Hematopoietic multipotent progenitor cell treated with erythropoietin and hydrocortisone succinate and interleukin-3 and kit ligand, for 17 days (in vitro differentiated cells): Measurements from ENCODE around the gene CACNA1G.

ENCODE experiments used
- DNase-seq: peaks from one replicate; pipeline ENCODE4 v3.0.0-alpha.2; 2015; ENCODE audit warnings: low spot score

CACNA1G gene

DNA sequence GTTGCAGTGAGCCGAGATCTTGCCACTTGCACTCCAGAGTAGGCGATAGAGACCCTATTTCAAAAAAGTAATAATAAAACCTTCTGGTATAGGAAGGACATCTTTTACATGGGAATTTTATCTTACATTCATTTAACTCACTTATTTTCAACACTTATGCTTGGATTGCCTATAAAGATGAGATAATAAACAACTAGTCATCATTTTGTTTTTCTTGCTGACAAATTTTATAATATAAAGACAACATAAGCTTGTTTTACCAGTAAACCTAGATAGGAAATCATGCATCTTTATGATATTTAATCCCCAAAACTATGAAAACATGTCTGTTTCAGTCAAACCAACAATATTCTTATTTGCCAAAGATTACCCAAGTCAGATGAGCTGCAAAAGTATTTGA, 91.1 kb downstream of the CACNA1G start:
- no peak for DNase-seq

DNA sequence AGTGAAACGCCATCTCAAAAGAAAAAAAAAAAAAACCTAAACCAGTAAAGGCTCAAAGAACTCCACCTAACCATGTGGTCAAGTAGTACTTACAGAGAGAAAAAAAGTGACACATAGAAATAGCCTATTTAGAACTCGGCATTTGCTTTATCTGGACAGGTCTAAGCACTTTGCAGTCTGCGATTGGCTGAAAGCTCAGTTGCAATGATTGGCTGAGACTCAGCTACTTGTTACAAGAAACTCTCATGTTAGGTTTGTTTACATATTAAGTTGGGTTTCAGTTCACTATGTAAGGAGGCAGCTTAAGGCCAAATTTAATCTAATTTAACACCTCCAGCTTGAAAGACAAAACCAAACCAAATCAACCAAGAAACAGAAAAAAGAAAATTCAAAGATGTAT, 93.2 kb downstream of the CACNA1G start:
- DNase-seq, result no peak

DNA sequence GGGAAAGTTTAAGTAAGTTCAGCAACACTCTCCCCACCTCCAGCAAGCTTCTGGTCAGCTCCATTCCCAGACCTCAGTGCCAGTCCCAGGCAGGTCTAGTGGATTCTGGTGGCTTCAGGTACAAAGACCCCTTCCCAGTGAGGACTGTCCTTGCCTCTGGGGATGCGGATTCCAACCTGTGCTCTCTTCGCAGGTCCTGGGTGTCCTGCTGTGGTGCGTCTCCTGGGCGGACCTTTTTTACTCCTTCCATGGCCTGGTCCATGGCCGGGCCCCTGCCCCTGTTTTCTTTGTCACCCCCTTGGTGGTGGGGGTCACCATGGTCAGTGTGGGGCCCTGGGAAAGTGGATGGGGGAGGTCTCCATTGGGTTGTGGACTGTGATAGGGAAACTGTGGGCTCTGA, 96.0 kb downstream of the CACNA1G start:
- no peak for DNase-seq

DNA sequence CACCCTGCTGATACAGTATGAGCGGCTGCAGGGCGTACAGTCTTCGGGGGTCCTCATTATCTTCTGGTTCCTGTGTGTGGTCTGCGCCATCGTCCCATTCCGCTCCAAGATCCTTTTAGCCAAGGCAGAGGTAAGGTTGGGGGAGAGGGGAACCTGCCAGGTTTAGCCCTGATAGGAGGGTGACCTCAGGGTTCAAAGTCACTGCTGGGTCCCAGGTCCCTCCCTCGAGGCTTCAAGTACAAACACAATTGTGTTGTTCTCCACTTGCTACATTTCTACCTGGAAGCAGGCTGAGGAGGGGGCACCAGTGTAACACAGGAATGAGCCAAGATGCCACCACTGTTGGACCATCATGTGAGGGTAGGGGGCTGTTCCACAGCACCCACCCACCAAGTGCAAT, 96.5 kb downstream of the CACNA1G start:
- DNase-seq, result no peak

DNA sequence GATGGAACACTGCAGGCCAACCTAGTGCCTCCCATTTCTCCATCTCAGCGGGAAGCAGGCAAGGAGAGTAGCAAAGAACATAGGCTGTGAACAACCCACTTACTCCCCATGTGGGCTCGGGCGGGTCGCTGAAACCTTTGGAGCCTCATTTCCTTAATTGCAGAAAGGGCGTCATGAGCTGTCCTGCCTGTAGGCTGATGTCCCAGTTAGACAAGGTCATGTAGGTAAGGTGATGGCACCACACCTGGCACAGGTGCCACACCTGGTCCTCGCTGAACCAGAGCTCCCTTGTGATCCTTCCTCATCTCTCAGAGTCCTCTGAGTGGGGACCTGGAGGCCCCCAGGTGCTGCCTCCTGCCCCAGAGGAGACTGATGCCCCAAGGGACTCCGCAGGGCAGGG, 97.1 kb downstream of the CACNA1G start:
- DNase-seq, result no peak

DNA sequence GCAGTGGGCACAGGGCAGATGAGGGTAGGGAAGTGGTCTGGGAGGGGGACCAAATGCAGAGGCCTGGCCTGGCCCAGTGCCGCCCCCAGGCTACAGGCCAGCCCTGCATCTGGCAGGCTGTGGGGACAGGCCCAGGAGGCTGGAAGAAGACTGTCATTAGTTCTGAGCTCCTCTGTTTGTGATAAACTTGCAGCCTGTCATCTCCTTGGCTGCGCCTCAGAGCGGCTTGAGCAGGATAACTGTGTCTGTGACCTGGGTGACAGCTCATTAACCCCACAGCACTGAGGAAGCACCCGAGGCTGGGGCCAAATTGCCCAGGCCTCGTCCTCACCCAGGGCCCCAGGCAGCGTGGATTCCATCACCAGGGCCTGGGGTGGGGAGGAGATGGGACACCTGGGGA, 98.1 kb downstream of the CACNA1G start:
- DNase-seq, result no peak

DNA sequence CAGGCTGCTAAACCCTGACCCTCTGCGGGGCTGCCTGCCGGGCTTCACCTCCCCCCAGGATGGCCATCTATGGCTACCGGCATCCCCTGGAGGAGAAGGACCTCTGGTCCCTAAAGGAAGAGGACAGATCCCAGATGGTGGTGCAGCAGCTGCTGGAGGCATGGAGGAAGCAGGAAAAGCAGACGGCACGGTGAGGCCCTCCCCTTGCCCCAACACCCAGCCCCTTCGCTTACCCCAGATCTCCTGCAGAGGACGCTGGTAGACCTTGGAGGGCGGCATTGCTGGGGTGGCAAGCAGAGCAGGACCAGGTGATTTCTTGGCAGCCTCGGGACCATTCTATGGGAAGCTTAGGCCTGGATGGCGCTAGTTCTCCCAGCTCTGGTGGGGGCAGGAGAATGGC, 98.7 kb downstream of the CACNA1G start:
- no peak for DNase-seq

DNA sequence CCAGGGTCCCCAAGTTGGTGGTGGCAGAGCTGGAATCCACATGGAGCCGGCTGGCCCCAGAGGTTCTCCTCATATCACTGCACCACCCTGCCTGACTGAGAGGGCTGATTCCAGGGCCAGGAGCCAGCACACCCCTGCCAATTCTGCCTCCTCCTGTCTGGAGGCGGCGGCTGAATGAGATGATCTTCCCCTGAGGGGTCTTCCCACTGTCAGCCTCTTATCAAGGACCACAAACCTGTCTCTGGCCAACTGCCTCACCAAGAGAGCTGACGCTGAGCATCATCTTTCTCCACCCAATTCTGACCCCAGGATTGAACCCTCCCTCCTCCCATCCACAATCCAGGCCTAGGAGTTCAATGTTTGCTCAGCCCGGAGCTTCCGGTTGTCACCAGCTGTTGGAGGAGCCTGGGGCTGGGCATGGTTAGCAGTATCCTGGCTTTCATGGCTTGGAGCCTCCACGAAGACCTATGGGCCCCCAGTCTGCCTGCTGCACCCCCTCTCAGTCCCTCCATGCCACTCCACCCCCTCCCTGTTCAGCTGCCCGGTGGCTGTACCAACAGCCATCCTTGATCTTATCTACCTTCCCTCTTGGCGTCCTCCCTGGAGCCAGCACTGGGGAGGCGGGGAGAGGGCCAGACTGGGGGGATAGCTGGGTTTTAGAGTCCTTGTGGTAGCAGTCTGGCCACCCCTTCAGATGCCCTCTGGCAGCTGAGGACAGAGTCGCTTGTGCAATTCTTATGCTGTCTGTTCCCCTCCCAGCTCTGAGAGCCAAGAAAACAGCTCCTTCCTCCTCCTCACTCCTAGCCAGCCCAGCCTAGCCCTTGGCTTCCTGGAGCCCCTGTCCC, 99.7 kb downstream of the CACNA1G start:
- DNase-seq, result no peak

DNA sequence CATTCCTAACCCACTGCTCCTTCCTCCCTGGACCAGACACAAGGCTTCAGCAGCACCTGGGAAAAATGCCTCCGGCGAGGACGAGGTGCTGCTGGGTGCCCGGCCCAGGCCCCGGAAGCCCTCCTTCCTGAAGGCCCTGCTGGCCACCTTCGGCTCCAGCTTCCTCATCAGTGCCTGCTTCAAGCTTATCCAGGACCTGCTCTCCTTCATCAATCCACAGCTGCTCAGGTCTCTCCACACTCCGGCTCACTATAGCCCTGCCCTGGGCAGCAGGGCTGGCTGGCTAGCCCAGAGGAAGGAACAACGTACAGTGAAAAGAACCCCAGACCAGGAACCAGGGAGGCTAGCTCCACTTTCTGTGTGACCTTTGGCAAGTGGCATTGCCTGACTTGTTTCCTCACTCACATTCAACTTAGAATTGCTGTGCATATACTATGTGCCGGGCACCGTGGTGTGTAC, 100.4 kb downstream of the CACNA1G start:
- DNase-seq, result no peak

DNA sequence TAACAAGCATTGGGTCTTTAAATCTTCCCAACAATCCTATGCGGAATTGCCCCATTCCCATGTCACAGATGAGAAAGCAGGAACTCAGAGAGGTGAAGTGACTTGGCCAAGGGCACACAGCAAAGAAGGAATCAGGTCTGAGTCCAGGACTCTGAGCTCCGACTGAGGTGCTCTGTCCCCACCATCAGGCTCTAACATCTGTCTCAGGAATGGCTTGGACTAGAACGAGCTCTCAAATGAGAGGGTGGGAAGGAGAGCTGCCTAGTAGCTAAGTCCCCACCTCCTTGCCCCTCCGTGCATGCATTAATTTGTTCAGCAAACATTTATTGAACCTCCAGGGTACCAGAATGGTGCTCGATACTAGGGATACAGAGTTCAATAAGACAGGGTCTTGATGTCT, 100.8 kb downstream of the CACNA1G start:
- DNase-seq, result no peak

DNA sequence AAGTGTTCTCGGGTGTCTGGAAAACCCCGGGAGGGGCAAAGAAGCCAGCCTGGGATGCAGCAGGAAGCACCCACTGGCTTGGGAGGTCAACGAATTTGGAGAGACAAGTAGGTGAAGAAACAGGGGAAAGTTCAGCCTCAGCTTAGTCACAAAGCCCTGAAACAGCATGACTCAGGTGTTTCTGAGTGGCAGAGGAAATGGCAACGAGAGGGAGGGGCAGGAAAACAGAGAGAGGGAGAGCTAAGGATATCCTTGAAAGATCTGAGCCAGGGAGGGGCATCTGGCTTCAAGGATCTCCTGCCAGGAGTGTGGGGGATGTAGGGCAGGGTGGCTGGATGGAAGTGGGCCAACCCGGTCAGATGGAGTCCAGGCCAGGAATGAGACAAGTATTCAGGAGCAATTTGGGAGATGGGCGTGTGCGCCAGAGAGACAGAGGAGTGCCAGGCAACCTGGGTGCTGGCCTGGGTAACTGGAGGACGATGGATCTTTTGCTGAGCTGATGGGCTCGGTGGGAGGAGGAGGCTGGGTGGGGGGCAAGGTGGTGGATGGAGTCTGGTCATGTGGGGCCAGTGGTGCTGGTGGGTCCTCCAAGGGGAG, 101.4 kb downstream of the CACNA1G start:
- peak; percentile 82 for DNase-seq

DNA sequence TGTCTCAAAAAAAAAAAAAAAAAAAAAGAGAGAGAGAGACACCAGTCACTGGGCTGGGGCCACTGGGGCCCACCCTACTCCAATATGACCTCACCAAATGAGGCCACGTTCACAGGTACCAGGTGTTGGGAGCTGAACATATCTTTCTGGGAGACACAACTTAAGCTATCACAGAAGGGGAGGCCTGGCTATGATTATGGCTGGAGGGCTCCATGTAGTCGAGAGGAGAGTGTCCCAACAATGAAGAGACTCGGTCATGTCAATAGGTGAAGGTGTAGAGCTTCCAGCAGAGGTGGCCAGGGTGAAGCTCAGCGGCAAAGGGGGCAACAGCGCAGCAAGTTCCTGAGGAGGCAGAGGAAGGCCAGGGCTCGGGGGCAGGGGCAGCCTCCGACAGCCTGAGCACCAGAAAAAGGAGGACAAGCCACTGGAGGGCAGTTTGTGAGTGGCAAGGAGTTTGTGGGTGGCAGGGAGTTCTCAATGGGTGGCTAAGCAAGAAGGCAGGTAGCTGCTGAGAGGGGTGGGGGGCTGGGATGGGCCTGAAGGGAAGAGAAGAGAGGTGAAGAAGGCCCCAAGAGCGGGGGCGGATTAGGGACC, 102.2 kb downstream of the CACNA1G start:
- DNase-seq, result no peak

DNA sequence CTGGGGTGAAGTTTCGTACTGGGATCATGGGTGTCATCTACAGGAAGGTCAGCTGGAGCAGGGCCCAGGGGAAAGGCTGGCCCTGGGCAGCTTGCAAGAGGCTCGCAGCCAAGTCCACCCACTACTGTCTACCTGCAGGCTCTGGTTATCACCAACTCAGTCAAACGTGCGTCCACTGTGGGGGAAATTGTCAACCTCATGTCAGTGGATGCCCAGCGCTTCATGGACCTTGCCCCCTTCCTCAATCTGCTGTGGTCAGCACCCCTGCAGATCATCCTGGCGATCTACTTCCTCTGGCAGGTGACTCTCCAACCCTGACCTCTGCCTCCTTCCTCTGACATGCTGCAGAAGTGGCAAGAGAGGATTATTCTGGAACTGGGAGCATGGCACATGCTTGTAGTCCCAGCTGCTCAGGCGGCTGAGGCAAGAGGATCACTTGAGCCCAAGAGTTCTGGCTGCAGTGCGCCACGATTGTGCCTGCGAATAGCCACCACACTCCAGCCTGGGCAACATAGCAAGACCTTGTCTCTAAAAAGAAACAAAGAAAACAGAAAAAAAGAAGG, 103.4 kb downstream of the CACNA1G start:
- no peak for DNase-seq

DNA sequence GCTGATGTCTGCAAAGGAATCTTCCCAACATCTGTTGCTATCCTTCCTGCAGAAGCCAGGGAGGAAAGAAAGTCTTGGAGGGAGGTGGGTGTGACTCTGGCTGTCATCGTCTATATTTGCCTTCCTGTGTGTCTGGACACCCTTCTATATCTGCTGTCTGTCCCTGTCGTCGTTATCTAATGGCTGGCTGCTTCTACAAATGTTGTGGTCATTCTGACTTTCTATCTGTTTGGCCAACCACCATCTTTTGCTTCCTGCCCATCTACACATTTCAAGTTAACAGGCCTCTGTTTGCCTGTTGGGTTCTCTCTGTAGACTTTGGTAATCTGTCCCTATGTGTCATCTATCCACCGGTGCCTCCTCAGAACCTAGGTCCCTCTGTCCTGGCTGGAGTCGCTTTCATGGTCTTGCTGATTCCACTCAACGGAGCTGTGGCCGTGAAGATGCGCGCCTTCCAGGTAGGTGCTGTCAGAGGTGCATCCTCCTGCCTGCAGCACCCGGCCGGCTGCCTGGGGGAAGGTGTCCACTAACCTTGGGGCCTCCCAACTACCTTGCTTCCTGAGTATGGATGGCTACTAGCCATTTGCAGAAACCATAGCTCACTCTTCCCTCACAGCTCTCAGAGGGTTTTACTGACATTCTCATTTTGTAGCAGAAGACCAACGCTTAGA, 104.4 kb downstream of the CACNA1G start:
- DNase-seq, result no peak

DNA sequence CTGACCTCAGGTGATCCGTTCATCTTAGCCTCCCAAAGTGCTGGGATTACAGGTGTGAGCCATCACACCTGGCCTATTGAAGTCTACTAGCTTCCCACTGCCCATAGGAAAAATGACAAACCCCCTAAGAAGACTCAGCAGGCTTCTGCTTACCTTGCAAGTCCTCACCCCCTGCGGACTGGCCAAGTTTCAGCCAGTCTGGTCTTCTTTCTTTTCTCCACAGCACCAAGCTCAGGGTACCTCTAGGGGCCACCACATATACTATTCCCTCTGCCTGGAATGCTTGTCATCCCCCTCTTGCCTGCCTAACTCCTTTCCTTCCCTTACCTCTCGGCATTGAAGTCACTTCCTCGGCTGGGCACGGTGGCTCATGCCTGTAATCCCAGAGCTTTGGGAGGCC, 105.3 kb downstream of the CACNA1G start:
- DNase-seq, result no peak

DNA sequence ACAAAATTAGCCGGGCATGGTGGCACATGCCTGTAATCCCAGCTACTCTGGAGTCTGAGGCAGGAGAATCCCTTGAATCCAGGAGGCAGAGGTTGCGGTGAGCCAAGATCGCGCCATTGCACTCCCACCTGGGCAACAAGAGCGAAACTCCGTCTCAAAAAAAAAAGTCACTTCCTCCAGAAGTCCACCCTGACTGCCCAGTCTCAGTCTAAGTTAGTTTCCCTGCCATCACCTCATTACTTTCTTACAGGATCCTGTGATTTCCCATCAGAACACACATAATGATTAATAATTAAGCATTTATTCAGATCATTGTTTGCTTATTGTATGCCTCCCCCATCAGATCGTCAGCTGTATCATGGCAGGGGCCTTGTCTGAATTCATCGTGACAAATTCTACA, 105.8 kb downstream of the CACNA1G start:
- no peak for DNase-seq

DNA sequence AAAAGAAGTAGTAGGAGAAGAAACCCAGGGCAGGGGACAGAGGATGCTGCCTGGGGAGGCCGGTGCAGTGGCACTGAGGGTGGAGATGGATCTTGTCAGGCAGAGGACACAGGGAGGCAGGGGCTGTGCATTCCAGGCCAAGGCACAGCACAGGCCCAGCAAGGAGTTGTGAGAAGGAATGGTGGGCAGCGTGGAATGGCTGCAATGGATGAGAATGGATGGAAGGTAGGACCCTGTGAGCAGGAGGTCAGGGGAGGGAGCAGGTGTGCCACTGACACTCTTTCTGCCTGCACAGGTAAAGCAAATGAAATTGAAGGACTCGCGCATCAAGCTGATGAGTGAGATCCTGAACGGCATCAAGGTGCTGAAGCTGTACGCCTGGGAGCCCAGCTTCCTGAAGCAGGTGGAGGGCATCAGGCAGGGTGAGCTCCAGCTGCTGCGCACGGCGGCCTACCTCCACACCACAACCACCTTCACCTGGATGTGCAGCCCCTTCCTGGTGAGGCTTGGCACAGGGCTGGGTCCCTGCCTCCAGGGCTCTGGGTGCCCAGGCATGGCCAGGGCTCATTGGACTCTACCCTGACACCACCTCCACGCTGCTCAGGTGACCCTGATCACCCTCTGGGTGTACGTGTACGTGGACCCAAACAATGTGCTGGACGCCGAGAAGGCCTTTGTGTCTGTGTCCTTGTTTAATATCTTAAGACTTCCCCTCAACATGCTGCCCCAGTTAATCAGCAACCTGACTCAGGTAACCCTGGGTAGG, 106.9 kb downstream of the CACNA1G start:
- no peak for DNase-seq

DNA sequence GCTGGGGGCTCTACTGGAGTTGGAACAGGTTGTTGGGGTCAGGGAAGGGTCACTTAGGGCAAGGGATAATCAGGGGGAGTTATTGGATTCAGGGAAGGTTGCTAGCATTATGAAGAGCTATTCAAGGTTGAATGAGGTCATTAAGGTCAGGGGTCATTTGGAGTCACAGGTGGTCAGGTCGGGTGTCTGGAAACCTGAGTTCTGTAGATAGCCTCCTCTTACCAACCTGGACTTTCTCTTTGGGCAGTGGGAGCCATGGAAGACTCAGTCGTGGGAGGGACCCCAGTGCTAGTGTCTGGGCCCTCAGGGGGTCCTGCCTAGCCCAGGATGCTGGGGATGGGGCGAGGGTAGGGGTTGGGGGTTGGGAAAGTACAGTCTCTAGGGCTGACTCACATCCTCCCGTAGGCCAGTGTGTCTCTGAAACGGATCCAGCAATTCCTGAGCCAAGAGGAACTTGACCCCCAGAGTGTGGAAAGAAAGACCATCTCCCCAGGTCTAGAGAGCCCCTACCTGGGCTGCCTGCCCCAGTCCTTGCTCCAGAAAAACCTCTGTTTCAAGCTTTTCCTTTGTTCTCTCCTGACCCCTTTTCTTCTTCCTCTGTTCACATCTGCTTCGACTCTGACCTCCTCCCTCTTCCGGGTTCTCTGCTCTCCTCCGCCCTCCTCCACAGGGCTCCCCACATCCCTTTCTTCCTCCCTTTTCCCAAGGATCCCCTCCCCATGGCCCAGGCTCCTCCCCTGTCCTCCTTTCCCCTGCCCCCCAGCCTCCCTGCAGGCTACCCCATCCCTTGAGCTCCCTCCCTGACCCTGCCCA, 107.7 kb downstream of the CACNA1G start:
- no peak for DNase-seq

DNA sequence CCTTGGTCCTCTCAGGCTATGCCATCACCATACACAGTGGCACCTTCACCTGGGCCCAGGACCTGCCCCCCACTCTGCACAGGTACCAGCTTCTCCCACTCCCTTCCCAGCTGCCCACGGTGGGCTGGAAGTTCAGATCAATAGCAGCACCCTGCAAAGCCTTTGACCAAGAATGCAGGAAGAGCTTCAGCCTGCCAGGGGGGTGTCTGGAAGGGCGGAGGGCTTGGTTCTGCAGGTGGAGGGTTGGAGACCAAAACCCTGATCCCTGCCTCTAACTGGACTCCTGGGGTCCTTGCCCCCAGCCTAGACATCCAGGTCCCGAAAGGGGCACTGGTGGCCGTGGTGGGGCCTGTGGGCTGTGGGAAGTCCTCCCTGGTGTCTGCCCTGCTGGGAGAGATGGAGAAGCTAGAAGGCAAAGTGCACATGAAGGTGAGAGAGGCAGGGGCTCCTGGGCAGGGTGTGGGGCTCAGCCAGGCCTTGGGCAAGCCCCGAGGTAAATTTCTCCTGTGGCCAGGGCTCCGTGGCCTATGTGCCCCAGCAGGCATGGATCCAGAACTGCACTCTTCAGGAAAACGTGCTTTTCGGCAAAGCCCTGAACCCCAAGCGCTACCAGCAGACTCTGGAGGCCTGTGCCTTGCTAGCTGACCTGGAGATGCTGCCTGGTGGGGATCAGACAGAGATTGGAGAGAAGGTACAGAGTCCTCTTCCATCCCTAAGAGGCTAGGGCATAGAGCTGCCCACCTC, 108.5 kb downstream of the CACNA1G start:
- DNase-seq, result no peak

DNA sequence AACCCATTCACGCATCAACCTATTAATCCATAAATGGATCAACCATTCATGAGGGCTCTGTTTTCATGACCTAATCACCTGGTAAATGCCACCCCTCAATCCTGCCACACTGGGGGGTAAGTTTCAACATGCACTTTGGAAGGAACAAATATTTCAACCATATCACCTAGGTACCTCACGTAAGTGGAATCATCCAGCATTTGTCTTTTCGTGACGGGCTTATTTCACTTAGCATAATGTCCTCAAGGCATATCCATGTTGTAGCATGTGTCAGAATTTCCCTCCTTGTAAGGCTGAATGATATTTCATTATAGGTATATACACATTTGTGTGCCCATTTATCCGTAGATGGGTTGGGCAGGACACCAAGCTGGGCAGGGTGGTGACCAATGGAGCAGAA, 111.6 kb downstream of the CACNA1G start:
- DNase-seq, result no peak
